Dermis blood vessel endothelial cell (primary cell): ENCODE measurements around the gene EOLA2. TPM values are rescaled to one million over a fixed set of nuclear protein-coding genes. Genes with fewer than 3 reads are reported as not detected.
"Not testable (repeated sequence)": the region's sequence is repeated elsewhere in the genome, so short reads cannot be mapped to it uniquely, and the experiment has no call there.

ENCODE experiments used
- DNase-seq: peaks from one replicate; pipeline ENCODE4 v3.0.0; 2010
- total RNA-seq: library from RNA; depleted of rRNA; stranded (reverse); fragments of >200 nt; gene quantifications from 2 replicates; pipeline ENCODE4 v1.2.3, GENCODE V29; 2014

Gene EOLA2
- total RNA-seq, 1 donor from 2014 or later = 21.3 TPM

DNA sequence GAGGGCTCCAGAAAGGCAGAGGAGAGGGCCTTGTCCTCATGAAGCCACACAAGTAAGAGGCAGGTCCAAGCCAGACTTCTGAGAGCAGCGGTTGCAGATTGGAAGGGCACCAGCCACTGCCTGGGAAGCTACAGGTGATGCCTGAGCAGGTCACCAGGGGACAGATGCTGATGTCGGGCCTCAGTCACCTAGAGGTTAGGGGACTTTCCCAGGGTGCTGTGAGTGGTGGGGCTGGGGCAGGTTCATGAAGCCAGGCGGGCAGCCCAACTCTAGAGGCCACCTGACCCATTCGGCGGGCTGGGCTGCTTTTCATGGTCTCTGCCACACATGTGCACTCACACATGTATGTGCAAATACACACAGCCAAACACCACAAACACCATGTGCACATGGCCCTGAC, 5.3 kb downstream of the EOLA2 start:
- not testable (repeated sequence) for DNase-seq

DNA sequence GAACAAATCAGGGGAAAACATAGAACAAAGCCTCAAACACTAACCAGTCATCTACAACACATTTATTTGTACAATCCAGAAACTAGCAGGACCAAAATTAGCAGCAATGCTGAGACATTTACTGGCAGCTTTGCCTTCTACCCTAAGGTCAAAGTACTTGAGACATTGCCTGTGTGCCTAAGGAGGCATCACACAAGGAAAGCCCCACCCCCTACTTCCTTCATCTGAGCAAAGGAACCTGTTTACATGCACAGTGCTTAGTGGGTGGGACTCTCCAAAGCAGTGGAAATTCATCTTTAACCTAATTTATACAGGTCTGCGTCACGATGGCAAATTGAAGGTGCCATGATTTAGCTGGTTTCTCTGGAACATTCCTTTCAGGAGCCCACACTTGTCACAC, 6.1 kb downstream of the EOLA2 start:
- DNase-seq = not testable (repeated sequence)

- not testable (repeated sequence) for DNase-seq
Observed at GRCh38 chrX:149931355-149931754, 6.9 kb downstream of the EOLA2 start.

DNA sequence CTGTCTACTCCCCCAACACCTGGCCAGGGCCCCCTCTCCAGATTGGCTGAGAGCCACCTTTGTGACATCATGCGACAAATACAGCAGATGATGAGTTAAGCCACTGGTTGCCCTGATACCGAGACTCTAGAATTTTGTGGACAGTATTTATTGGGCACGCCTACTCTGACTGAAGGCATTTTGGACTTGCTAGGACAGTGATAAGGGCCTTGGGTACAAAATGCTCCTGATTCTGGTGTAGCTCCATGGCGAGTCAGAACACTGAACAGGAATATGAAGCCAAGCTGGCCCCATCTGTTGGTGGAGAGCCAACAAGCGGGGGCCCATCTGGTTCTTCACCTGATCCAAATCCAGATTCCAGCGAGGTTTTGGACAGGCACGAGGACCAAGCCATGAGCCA, 8.9 kb downstream of the EOLA2 start, which contains the start of gene HSFX4:
Gene HSFX4, plus strand, starts transcription at position 174 of the 400 bp plus-strand sequence. Its CDS starts 72 bp downstream, at position 246.
- DNase-seq = not testable (repeated sequence)

DNA sequence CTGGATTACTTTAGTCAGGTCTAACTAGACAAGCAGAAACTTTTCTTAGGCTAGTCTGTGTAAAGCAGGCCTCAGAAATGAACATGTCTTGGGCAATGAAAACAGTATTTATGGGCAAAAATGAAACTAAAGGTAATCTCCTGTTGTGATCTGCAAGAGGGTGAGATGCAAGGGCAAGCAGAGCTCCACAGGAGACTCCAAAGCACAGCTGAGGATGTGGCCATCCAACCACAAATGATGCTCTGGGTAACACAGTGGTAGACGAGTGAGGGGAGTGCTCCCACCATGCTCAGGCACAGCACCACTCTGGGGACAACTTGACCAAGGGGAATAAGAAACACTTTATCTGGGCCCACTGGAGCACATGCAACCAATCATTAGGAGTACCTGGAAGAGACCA, 9.7 kb downstream of the EOLA2 start:
- DNase-seq = not testable (repeated sequence)

GRCh38 chrX:149927964-149928258, 10.4 kb downstream of the EOLA2 start:
- not testable (repeated sequence) for DNase-seq

DNA sequence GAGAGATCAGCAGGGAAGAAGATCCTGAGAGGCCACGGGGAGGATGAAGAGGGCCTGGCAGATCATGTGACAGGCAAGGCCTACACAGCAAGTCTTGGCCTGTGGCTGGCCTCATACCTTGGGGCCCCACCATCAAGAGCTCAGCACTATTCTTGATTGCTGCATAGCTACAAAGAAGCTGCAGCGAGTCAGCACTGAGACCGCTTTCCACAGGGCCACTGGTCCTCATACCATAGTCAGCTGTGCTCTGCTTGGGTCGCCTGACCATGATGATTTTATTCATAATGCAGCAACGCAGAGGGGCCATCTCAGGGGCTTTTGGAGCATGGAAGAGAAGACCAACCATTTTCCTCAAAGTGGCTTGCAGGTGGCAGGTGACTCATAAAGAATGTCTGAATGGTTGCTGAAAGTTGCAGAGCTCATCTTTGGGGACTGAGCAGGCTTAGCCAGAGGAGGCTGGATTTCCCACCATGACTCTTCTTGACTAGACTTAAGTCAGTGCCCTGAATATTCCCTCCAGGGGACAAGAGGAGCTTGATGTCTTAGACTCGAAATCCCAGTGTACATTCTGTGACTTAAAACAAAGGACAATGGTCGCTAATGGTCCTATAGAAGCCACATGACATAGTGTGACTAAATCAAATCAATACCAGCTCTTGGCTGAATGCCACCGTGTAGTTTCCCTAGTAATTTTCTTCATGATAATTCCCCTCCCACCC, 10.9 kb downstream of the EOLA2 start:
- not testable (repeated sequence) for DNase-seq

DNA sequence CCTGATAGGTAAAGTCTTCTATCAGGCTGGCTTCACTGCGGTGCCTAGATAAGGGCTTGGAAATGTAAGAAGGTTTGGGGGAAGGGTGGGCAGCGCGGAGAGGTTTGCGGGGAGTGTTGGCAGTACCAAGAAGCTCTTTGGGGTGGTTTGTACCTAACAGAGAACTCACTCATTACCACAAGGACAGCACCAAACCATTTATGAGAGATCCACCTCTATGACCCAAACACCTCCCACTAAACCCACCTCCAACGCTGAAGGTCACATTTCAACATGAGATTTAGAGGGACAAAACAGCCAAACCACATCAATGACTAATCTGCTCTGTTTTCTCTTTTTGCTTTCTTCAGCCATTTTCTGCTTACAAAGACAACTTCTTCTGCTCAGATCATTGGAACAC, 13.9 kb downstream of the EOLA2 start:
- not testable (repeated sequence) for DNase-seq

- not testable (repeated sequence) for DNase-seq
Observed at GRCh38 chrX:149923836-149924235, 14.5 kb downstream of the EOLA2 start.

GRCh38 chrX:149916745-149917392, 21.4 kb downstream of the EOLA2 start:
- DNase-seq = no peak

- DNase-seq = no peak
Observed at GRCh38 chrX:149910178-149910695, 28.1 kb downstream of the EOLA2 start.

GRCh38 chrX:149909324-149910177, 28.7 kb downstream of the EOLA2 start:
- DNase-seq = no peak

- DNase-seq = no peak
Observed at GRCh38 chrX:149908727-149909126, 29.6 kb downstream of the EOLA2 start.

DNA sequence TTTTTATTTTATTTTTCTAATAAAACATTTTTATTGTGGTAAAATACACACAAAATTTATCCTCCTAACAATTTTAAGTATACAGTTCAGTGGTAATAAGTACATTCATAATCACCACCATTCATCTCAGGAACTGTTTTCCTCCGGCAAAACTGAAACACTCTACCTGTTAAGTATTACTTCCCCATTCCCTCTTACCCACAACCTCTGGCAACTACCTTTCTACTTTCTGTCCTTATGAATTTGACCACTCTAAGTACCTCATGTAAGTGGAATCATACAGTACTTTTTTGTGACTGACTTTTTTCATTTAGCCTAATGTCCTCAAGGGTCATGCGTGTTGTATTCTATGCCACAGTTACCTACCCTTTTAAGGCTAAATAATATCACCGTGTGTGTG, 30.0 kb downstream of the EOLA2 start:
- DNase-seq = no peak

GRCh38 chrX:149903889-149904748, 34.2 kb downstream of the EOLA2 start:
- peak; percentile 0 for DNase-seq

GRCh38 chrX:149898554-149898953, 39.7 kb downstream of the EOLA2 start:
- DNase-seq = no peak

GRCh38 chrX:149890828-149891227, 47.5 kb downstream of the EOLA2 start:
- not testable (repeated sequence) for DNase-seq

Other genes with a start within 250 kb of the EOLA2 start
- gene MAGEA11, start 226.4 kb downstream of the EOLA2 start, total RNA-seq = not detected in 2 replicates
- 0.47 and 1.2 TPM in 2 replicates for gene HSFX1, start 164.4 kb downstream of the EOLA2 start, total RNA-seq
- not detected in 2 replicates for gene MAGEA9, start 156.6 kb downstream of the EOLA2 start, total RNA-seq
- gene MAGEA8, start 57.3 kb downstream of the EOLA2 start, total RNA-seq = not detected in 2 replicates
- gene HSFX4, start 8.9 kb downstream of the EOLA2 start, total RNA-seq = not detected in 2 replicates